ENCODE data around the gene ADM5.

DNA sequence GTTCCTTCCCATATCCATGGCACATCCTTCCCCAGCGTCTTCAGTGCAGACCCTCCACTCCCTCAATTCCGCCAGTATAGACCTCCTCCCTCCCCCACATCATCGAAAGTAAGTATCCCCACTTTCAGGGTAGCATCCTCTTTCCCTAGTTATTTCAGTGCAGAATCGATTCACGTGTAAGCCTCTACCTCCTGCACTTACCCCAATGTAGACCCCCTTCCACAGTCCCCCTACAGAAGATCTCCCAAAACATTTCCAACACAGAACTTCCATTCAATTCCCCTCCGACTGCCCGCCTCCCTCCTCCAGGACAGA, 24.4 kb upstream of the ADM5 start:
- TF ChIP-seq, protein P1, sequence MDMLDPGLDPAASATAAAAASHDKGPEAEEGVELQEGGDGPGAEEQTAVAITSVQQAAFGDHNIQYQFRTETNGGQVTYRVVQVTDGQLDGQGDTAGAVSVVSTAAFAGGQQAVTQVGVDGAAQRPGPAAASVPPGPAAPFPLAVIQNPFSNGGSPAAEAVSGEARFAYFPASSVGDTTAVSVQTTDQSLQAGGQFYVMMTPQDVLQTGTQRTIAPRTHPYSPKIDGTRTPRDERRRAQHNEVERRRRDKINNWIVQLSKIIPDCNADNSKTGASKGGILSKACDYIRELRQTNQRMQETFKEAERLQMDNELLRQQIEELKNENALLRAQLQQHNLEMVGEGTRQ (IDR thresholded peaks at IDR 0.05; ENCODE audit: borderline replicate concordance, low read depth, low read length) = no peak
- TF ChIP-seq EP300 (IDR thresholded peaks at IDR 0.05; ENCODE audit: borderline replicate concordance in 1 of 2, low read depth in 1 of 2, low read length in 1 of 2) = no peak
- no peak for TF ChIP-seq GATA2 (CRISPR knock-in tag; IDR thresholded peaks at IDR 0.05)
- TF ChIP-seq, protein P2, sequence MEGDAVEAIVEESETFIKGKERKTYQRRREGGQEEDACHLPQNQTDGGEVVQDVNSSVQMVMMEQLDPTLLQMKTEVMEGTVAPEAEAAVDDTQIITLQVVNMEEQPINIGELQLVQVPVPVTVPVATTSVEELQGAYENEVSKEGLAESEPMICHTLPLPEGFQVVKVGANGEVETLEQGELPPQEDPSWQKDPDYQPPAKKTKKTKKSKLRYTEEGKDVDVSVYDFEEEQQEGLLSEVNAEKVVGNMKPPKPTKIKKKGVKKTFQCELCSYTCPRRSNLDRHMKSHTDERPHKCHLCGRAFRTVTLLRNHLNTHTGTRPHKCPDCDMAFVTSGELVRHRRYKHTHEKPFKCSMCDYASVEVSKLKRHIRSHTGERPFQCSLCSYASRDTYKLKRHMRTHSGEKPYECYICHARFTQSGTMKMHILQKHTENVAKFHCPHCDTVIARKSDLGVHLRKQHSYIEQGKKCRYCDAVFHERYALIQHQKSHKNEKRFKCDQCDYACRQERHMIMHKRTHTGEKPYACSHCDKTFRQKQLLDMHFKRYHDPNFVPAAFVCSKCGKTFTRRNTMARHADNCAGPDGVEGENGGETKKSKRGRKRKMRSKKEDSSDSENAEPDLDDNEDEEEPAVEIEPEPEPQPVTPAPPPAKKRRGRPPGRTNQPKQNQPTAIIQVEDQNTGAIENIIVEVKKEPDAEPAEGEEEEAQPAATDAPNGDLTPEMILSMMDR (IDR thresholded peaks at IDR 0.05) = no peak
- no peak for TF ChIP-seq FOXM1 (IDR thresholded peaks at IDR 0.05; ENCODE audit: low read depth)
- TF ChIP-seq, protein P3, sequence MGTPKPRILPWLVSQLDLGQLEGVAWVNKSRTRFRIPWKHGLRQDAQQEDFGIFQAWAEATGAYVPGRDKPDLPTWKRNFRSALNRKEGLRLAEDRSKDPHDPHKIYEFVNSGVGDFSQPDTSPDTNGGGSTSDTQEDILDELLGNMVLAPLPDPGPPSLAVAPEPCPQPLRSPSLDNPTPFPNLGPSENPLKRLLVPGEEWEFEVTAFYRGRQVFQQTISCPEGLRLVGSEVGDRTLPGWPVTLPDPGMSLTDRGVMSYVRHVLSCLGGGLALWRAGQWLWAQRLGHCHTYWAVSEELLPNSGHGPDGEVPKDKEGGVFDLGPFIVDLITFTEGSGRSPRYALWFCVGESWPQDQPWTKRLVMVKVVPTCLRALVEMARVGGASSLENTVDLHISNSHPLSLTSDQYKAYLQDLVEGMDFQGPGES (IDR thresholded peaks at IDR 0.05; ENCODE audit: low read depth, low read length) = no peak
- TF ChIP-seq FOSL2 (IDR thresholded peaks at IDR 0.05; ENCODE audit: borderline replicate concordance, low read depth) = no peak
- no peak for TF ChIP-seq POLR2AphosphoS5 (IDR thresholded peaks at IDR 0.05; ENCODE audit: low read depth, low read length)
- TF ChIP-seq, protein P4, sequence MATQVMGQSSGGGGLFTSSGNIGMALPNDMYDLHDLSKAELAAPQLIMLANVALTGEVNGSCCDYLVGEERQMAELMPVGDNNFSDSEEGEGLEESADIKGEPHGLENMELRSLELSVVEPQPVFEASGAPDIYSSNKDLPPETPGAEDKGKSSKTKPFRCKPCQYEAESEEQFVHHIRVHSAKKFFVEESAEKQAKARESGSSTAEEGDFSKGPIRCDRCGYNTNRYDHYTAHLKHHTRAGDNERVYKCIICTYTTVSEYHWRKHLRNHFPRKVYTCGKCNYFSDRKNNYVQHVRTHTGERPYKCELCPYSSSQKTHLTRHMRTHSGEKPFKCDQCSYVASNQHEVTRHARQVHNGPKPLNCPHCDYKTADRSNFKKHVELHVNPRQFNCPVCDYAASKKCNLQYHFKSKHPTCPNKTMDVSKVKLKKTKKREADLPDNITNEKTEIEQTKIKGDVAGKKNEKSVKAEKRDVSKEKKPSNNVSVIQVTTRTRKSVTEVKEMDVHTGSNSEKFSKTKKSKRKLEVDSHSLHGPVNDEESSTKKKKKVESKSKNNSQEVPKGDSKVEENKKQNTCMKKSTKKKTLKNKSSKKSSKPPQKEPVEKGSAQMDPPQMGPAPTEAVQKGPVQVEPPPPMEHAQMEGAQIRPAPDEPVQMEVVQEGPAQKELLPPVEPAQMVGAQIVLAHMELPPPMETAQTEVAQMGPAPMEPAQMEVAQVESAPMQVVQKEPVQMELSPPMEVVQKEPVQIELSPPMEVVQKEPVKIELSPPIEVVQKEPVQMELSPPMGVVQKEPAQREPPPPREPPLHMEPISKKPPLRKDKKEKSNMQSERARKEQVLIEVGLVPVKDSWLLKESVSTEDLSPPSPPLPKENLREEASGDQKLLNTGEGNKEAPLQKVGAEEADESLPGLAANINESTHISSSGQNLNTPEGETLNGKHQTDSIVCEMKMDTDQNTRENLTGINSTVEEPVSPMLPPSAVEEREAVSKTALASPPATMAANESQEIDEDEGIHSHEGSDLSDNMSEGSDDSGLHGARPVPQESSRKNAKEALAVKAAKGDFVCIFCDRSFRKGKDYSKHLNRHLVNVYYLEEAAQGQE (IDR thresholded peaks at IDR 0.05; ENCODE audit: low read depth, low read length) = no peak
- no peak for TF ChIP-seq MEF2A (IDR thresholded peaks at IDR 0.05; ENCODE audit: borderline replicate concordance, low read depth)
- no peak for TF ChIP-seq TAF1 (IDR thresholded peaks at IDR 0.05; ENCODE audit: borderline replicate concordance, low read depth, low read length)
- TF ChIP-seq, protein P5, sequence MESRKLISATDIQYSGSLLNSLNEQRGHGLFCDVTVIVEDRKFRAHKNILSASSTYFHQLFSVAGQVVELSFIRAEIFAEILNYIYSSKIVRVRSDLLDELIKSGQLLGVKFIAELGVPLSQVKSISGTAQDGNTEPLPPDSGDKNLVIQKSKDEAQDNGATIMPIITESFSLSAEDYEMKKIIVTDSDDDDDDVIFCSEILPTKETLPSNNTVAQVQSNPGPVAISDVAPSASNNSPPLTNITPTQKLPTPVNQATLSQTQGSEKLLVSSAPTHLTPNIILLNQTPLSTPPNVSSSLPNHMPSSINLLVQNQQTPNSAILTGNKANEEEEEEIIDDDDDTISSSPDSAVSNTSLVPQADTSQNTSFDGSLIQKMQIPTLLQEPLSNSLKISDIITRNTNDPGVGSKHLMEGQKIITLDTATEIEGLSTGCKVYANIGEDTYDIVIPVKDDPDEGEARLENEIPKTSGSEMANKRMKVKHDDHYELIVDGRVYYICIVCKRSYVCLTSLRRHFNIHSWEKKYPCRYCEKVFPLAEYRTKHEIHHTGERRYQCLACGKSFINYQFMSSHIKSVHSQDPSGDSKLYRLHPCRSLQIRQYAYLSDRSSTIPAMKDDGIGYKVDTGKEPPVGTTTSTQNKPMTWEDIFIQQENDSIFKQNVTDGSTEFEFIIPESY (IDR thresholded peaks at IDR 0.05; ENCODE audit: borderline replicate concordance, low read depth) = no peak
